Breast epithelium (tissue), 4 donors: ENCODE measurements around the gene VIL1. TPM values are rescaled to one million over a fixed set of nuclear protein-coding genes. Genes with fewer than 3 reads are reported as not detected.
A peak's percentile ranks its signal among the peaks of the same experiment; 100 is the strongest.

ENCODE experiments used
- DNase-seq, 2 donors: peaks; one replicate each; pipeline ENCODE4 v3.0.0-alpha.2; 2019; ENCODE audit warnings: low spot score in 2 of 2
- H3K27ac ChIP-seq, 2 donors: fragments of 200-600 bp; sonication (generic) in 1 of 2; one replicate each; pipeline ENCODE4 v1.5.1; 2016 to 2019; ENCODE audit warnings: mild to moderate bottlenecking in 1 of 2
- H3K27me3 ChIP-seq, 2 donors: fragments of 200-600 bp; sonication (generic) in 1 of 2; one replicate each; pipeline versions ENCODE4 v1.5.1 to v1.6.0; 2017 to 2019; ENCODE audit warnings: control low read depth in 1 of 2, mild to moderate bottlenecking in 1 of 2
- H3K36me3 ChIP-seq: fragments of 200-600 bp; one replicate; pipeline ENCODE4 v1.5.1; 2019
- H3K4me1 ChIP-seq, 2 donors: fragments of 200-600 bp; sonication (generic); one replicate each; pipeline ENCODE4 v1.5.1; 2016 to 2019; ENCODE audit warnings: control low read depth in 1 of 2
- H3K4me3 ChIP-seq, 3 donors: fragments of 200-600 bp; sonication (generic); 1 replicate in 2 of 3; 2 replicates in 1 of 3; pipeline ENCODE4 v1.5.1; 2016 to 2019; ENCODE audit warnings: mild to moderate bottlenecking in 3 of 3, moderate library complexity in 2 of 3
- H3K9me3 ChIP-seq, 2 donors: fragments of 200-600 bp; sonication (generic) in 1 of 2; one replicate each; pipeline ENCODE4 v1.5.1; 2016 to 2019; ENCODE audit warnings: control low read depth in 1 of 2
- CTCF ChIP-seq, 3 donors: fragments of 450-650 bp; IDR thresholded peaks; one replicate each; pipeline ENCODE4 v1.5.1; 2016 to 2017; ENCODE audit warnings: antibody characterized with exemption in 3 of 3, mild to moderate bottlenecking in 3 of 3, moderate library complexity in 3 of 3
- POLR2A ChIP-seq: fragments of 450-650 bp; IDR thresholded peaks from one replicate; pipeline ENCODE4 v1.6.1; 2016; ENCODE audit warnings: antibody characterized with exemption, mild to moderate bottlenecking, moderate library complexity
- POLR2AphosphoS5 ChIP-seq, 3 donors: sonication (generic); formaldehyde crosslinking; IDR thresholded peaks; one replicate each; pipeline ENCODE4 v1.6.1; 2017; ENCODE audit warnings: antibody characterized with exemption in 3 of 3
- intact Hi-C: fragments of 100-400 bp; cut with DNase I; formaldehyde crosslinking; loops from one replicate; pipeline ENCODE4 v1.15.1; 2023; ENCODE audit warnings: low total_unique reads
- total RNA-seq, 3 donors: library from RNA; depleted of rRNA; stranded (reverse); fragments of >200 nt; gene quantifications; one replicate each; pipeline ENCODE4 v1.1.0, GENCODE V29; 2016

Gene VIL1
- total RNA-seq, 3 donors from 2014 or later, result under 0.01 to 2.9 TPM; not detected in 1

- Histone ChIP-seq H3K9me3 (no peaks in the 10 kb centered on the region), H3K27ac (peak overlapping the region in 1 of 2 donors; percentile 91), H3K4me1 (peaks cover 17 to 18% of the 10 kb centered on the region in 2 donors), H3K36me3 (no peaks in the 10 kb centered on the region), H3K27me3 (no peaks in the 10 kb centered on the region), H3K4me3 (no peak overlapping the region)
- no peak for TF ChIP-seq POLR2AphosphoS5 (IDR thresholded peaks at IDR 0.05)
- no peak for TF ChIP-seq POLR2A
- TF ChIP-seq CTCF (IDR thresholded peaks at IDR 0.05), result no peak
- no peak for DNase-seq
- intact Hi-C loops, result loop anchor here (5.0 kb wide), 1 partner anchor 858 kb away; no protein-coding TSS in a partner anchor
Observed at GRCh38 chr2:218404351-218405085, 14.4 kb upstream of the VIL1 start.

GRCh38 chr2:218405086-218405745 is 13.7 kb upstream of the VIL1 start:
- peaks cover 17 to 18% of the 10 kb centered on the region in 2 donors for H3K4me1 ChIP-seq
- H3K36me3 ChIP-seq, result no peaks in the 10 kb centered on the region
- intact Hi-C loops, result no loop called here
- DNase-seq, result no peak
- peak overlapping the region; percentile 85 to 91 for H3K27ac ChIP-seq
- TF ChIP-seq POLR2A (no peak), CTCF (IDR thresholded peaks at IDR 0.05) (no peak), POLR2AphosphoS5 (IDR thresholded peaks at IDR 0.05) (no peak)
- H3K4me3 ChIP-seq, result peak overlapping the region in 1 of 3 donors; percentile 71
- no peaks in the 10 kb centered on the region for H3K9me3 ChIP-seq
- no peaks in the 10 kb centered on the region for H3K27me3 ChIP-seq

GRCh38 chr2:218405746-218406208 is 13.1 kb upstream of the VIL1 start:
- no peaks in the 10 kb centered on the region for H3K27me3 ChIP-seq
- intact Hi-C loops, result no loop called here
- peak overlapping the region; percentile 21 to 71 (median 52) for H3K4me3 ChIP-seq
- no peak for DNase-seq
- no peaks in the 10 kb centered on the region for H3K9me3 ChIP-seq
- H3K27ac ChIP-seq, result peak overlapping the region; percentile 85 to 91
- no peaks in the 10 kb centered on the region for H3K36me3 ChIP-seq
- TF ChIP-seq CTCF (IDR thresholded peaks at IDR 0.05), result no peak
- peak in 1 of 3 donors; percentile 30 for TF ChIP-seq POLR2AphosphoS5 (IDR thresholded peaks at IDR 0.05)
- TF ChIP-seq POLR2A, result no peak
- H3K4me1 ChIP-seq, result peaks cover 17 to 18% of the 10 kb centered on the region in 2 donors

GRCh38 chr2:218406209-218406948 is 12.5 kb upstream of the VIL1 start:
- peak; percentile 66 to 84 (median 80) for TF ChIP-seq POLR2AphosphoS5 (IDR thresholded peaks at IDR 0.05)
- TF ChIP-seq CTCF (IDR thresholded peaks at IDR 0.05), result peak; percentile 58 to 86 (median 81)
- TF ChIP-seq POLR2A, result no peak
- peak overlapping the region; percentile 37 to 71 (median 52) for H3K4me3 ChIP-seq
- intact Hi-C loops, result no loop called here
- H3K4me1 ChIP-seq, result peaks cover 12 to 16% of the 10 kb centered on the region in 2 donors
- no peaks in the 10 kb centered on the region for H3K9me3 ChIP-seq
- H3K27me3 ChIP-seq, result no peaks in the 10 kb centered on the region
- no peaks in the 10 kb centered on the region for H3K36me3 ChIP-seq
- peak; percentile 95 to 97 for DNase-seq
- peak overlapping the region; percentile 85 to 91 for H3K27ac ChIP-seq
